ENCODE results near the gene DTL.

- TF ChIP-seq POLR2A (IDR thresholded peaks at IDR 0.05; ENCODE audit: low read length) (no peak), GATA1 (IDR thresholded peaks at IDR 0.05; ENCODE audit: low read depth, low read length) (no peak)
Observed at GRCh38 chr1:212152308-212152693, 116.8 kb downstream of the DTL start.
